Activated CD4-positive, alpha-beta T cell treated with anti-CD3 and anti-CD28 coated beads, Interleukin-2, amount 50 U/mL, for 24 hours (primary cell): ENCODE measurements around the gene GPC6.
"Not testable (repeated sequence)": the region's sequence is repeated elsewhere in the genome, so short reads cannot be mapped to it uniquely, and the experiment has no call there.

Experiments
- DNase-seq, 2 donors: peaks; one replicate each; pipeline ENCODE4 v3.0.0-alpha.2; 2020; ENCODE audit warnings: low read depth in 1 of 2, low spot score in 1 of 2

The GPC6 gene

GRCh38 chr13:93425411-93425810 lies 198.8 kb downstream of the GPC6 start:
- no peak for DNase-seq

GRCh38 chr13:93430381-93430780 lies 203.8 kb downstream of the GPC6 start:
- DNase-seq, result no peak

GRCh38 chr13:93435651-93436050 lies 209.0 kb downstream of the GPC6 start:
- no peak for DNase-seq

GRCh38 chr13:93437081-93437480 lies 210.5 kb downstream of the GPC6 start:
- DNase-seq, result no peak

GRCh38 chr13:93446238-93446637 lies 219.6 kb downstream of the GPC6 start:
- DNase-seq, result no peak

- DNase-seq, result no peak
Measured at GRCh38 chr13:93450191-93450621, 223.6 kb downstream of the GPC6 start.

- DNase-seq, result no peak
Measured at GRCh38 chr13:93450761-93451160, 224.2 kb downstream of the GPC6 start.

GRCh38 chr13:93454676-93455235 lies 228.1 kb downstream of the GPC6 start:
- not testable (repeated sequence) for DNase-seq

- no peak for DNase-seq
Measured at GRCh38 chr13:93455861-93456260, 229.3 kb downstream of the GPC6 start.

- no peak for DNase-seq
Measured at GRCh38 chr13:93460005-93460404, 233.4 kb downstream of the GPC6 start.

- no peak for DNase-seq
Measured at GRCh38 chr13:93462151-93462550, 235.5 kb downstream of the GPC6 start.

- no peak for DNase-seq
Measured at GRCh38 chr13:93466502-93467036, 240.0 kb downstream of the GPC6 start.

GRCh38 chr13:93467175-93467574 lies 240.6 kb downstream of the GPC6 start:
- DNase-seq, result no peak

GRCh38 chr13:93468433-93468832 lies 241.8 kb downstream of the GPC6 start:
- DNase-seq, result no peak

GRCh38 chr13:93472296-93472695 lies 245.7 kb downstream of the GPC6 start:
- no peak for DNase-seq

GRCh38 chr13:93472814-93473296 lies 246.2 kb downstream of the GPC6 start:
- no peak for DNase-seq

- DNase-seq, result no peak
Measured at GRCh38 chr13:93473441-93474270, 247.0 kb downstream of the GPC6 start.

GRCh38 chr13:93476175-93476574 lies 249.6 kb downstream of the GPC6 start:
- no peak for DNase-seq

- DNase-seq, result no peak
Measured at GRCh38 chr13:93477238-93477637, 250.6 kb downstream of the GPC6 start.

GRCh38 chr13:93480553-93481106 lies 254.0 kb downstream of the GPC6 start:
- no peak for DNase-seq

GRCh38 chr13:93496117-93496516 lies 269.5 kb downstream of the GPC6 start:
- DNase-seq, result not testable (repeated sequence)
